ENCODE data around the gene NOPCHAP1.

DNA sequence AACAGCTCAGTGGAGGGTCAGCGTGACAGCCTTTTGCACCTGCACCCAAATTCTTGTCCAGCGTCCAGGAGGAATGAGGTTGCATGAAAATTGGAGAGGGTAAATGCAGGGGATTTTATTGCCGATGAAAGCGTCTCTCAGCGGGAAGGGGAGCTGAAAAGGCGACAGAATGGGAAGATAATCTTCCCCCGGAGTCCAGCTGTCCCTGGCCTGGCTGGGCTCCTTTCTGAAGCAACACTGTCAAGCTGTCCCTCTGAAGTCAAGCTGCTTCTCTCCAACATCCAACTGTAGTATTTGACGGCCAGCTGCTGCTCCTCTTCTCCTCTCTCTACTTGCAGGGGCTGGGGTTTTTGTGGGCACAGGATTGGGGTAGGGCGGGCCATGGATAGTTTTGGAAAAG lies 32.7 kb downstream of the NOPCHAP1 start:
- TF ChIP-seq CTCF (IDR thresholded peaks at IDR 0.05 in 2 of 3, conservative IDR thresholded peaks at IDR 0.05 in 1 of 3; ENCODE audit: control insufficient read depth in 2 of 3, extremely low read depth in 1 of 3, insufficient read depth in 1 of 3, low read depth in 3 of 3, low read length in 3 of 3), result no peak
- no peak for TF ChIP-seq CREM (IDR thresholded peaks at IDR 0.05; ENCODE audit: low read depth)
- TF ChIP-seq POLR2AphosphoS5 (IDR thresholded peaks at IDR 0.05; ENCODE audit: low read length), result no peak
- no peak for TF ChIP-seq EZH2 (IDR thresholded peaks at IDR 0.05; ENCODE audit: borderline replicate concordance, control insufficient read depth, low read depth, low read length)
- TF ChIP-seq, protein P1, sequence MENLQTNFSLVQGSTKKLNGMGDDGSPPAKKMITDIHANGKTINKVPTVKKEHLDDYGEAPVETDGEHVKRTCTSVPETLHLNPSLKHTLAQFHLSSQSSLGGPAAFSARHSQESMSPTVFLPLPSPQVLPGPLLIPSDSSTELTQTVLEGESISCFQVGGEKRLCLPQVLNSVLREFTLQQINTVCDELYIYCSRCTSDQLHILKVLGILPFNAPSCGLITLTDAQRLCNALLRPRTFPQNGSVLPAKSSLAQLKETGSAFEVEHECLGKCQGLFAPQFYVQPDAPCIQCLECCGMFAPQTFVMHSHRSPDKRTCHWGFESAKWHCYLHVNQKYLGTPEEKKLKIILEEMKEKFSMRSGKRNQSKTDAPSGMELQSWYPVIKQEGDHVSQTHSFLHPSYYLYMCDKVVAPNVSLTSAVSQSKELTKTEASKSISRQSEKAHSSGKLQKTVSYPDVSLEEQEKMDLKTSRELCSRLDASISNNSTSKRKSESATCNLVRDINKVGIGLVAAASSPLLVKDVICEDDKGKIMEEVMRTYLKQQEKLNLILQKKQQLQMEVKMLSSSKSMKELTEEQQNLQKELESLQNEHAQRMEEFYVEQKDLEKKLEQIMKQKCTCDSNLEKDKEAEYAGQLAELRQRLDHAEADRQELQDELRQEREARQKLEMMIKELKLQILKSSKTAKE (IDR thresholded peaks at IDR 0.05; ENCODE audit: low read depth, poor library complexity, severe bottlenecking), result no peak
- no peak for TF ChIP-seq SRF (IDR thresholded peaks at IDR 0.05; ENCODE audit: low read depth in 2 of 2, low read length in 2 of 2)
